CD4-positive, CD25-positive, alpha-beta regulatory T cell (primary cell): ENCODE data around the gene ITPKA. TPM values are rescaled to one million over a fixed set of nuclear protein-coding genes. Genes with fewer than 3 reads are reported as not detected.
A peak's percentile ranks its signal among the peaks of the same experiment; 100 is the strongest.
"Not testable (repeated sequence)": the region's sequence is repeated elsewhere in the genome, so short reads cannot be mapped to it uniquely, and the experiment has no call there.

Source experiments
- ATAC-seq, 2 donors: fragments of 150-1000 bp; cut with Tn5 transposase; one replicate each; pipeline ENCODE4 v1.10.0; 2021; ENCODE audit warnings: low read depth in 2 of 2, moderate number of reproducible peaks in 2 of 2, moderate library complexity in 1 of 2
- DNase-seq, 3 donors: peaks; one replicate each; pipeline versions ENCODE4 v3.0.0 to v3.0.0-alpha.2; 2012 to 2022; ENCODE audit warnings: mixed read lengths in 1 of 3
- H3K27ac ChIP-seq: one replicate; pipeline ENCODE4 v1.7.0; 2013; ENCODE audit warnings: mild to moderate bottlenecking, low read length; ENCODE audit not compliant: insufficient read depth, poor library complexity, severe bottlenecking
- H3K27me3 ChIP-seq: one replicate; pipeline ENCODE4 v1.7.0; 2013; ENCODE audit warnings: low read length; ENCODE audit not compliant: control insufficient read depth, insufficient read depth
- H3K36me3 ChIP-seq: one replicate; pipeline ENCODE4 v1.7.0; 2013; ENCODE audit warnings: mild to moderate bottlenecking, low read length, moderate library complexity; ENCODE audit not compliant: control insufficient read depth, insufficient read depth
- H3K4me1 ChIP-seq: 2 replicates; pipeline ENCODE4 v1.7.0; 2013; ENCODE audit warnings: mild to moderate bottlenecking, low read length; ENCODE audit not compliant: insufficient read depth, control insufficient read depth, poor library complexity, severe bottlenecking
- H3K4me3 ChIP-seq: one replicate; pipeline ENCODE4 v1.7.0; 2013; ENCODE audit warnings: low read depth, mild to moderate bottlenecking, low read length, moderate library complexity
- H3K9me3 ChIP-seq, 2 experiments: 1 replicate in 1 of 2; 2 replicates in 1 of 2; pipeline ENCODE4 v1.7.0; 2013; ENCODE audit warnings: low read length in 2 of 2, mild to moderate bottlenecking in 1 of 2, moderate library complexity in 1 of 2; ENCODE audit not compliant: control insufficient read depth in 2 of 2
- H3K27ac Mint-ChIP-seq, 3 donors: one replicate each; pipeline ENCODE4 v1.8.0; 2020 to 2022; ENCODE audit warnings: mild to moderate bottlenecking in 3 of 3, mixed read lengths in 3 of 3, moderate library complexity in 2 of 3
- H3K27me3 Mint-ChIP-seq: one replicate; pipeline ENCODE4 v1.8.0; 2022; ENCODE audit warnings: mild to moderate bottlenecking, mixed read lengths
- H3K36me3 Mint-ChIP-seq: one replicate; pipeline ENCODE4 v1.8.0; 2020; ENCODE audit warnings: mixed read lengths
- H3K4me1 Mint-ChIP-seq, 4 donors: one replicate each; pipeline ENCODE4 v1.8.0; 2020 to 2022; ENCODE audit warnings: mixed read lengths in 4 of 4, mild to moderate bottlenecking in 1 of 4
- H3K4me3 Mint-ChIP-seq, 4 donors: one replicate each; pipeline ENCODE4 v1.8.0; 2020 to 2022; ENCODE audit warnings: mild to moderate bottlenecking in 4 of 4, mixed read lengths in 4 of 4, moderate library complexity in 3 of 4
- H3K9me3 Mint-ChIP-seq, 7 donors: one replicate each; pipeline ENCODE4 v1.8.0; 2020 to 2022; ENCODE audit warnings: mixed read lengths in 7 of 7, mild to moderate bottlenecking in 3 of 7, moderate library complexity in 2 of 7
- polyA plus RNA-seq, 4 donors: library from polyadenylated mRNA; unstranded; fragments of 300-500 nt; fragmentation: Illumina TruSeq; gene quantifications; one replicate each; pipeline ENCODE4 v1.2.3, GENCODE V29; 2021
- total RNA-seq: library from RNA; stranded (reverse); gene quantifications from one replicate; pipeline ENCODE4 v1.2.3, GENCODE V29; 2022

The ITPKA gene
- total RNA-seq: not detected
- not detected for polyA plus RNA-seq

DNA sequence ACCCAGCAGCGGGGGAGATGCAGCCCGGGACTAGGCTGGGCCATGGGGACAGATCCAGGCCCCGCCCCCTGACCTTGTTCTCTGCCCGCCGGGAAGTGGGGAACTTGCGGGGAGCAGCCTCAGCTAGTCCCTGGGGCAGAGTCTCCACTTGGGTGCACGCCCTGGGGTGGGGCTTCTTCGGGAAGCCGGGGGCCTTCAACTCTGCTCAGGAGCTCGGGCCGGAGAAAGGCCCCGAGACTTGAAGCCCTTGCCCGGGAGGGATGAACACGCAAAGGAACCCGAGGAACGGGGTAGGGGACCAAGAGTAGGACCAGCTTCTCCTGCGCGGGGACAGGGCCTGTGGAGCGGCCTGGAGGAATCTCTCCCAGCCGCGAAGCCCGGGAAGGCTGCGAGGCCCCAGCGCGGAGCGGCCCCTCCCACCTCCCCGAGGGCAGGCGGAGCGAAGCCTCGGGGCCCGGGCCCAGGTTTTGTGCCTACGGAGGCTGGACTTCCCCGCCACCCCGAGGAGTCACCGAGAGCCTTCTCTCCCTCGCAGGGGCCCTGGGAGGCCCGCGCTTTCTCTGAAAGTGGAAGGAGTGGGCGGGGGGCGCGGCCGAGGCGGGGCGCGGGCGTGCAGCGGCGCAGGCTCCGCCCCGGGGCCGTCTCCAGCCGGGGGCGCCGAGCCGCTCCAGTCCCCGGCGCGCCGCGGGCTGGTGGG, at the start of gene ITPKA:
Gene ITPKA, plus strand, starts transcription at position 670 of the 697 bp plus-strand sequence. CDS start 54 bp downstream, outside the sequence.
- DNase-seq: peak; percentile 66 to 75 (median 66)
- Mint-ChIP-seq H3K27me3 (peaks cover 32% of the 10 kb centered on the region), H3K27ac (no peak within 1 kb of the TSS), H3K4me1 (peaks cover 5 to 21% (median 14%) of the 10 kb centered on the region in 4 donors), H3K36me3 (no peaks in the 10 kb centered on the region), H3K9me3 (no peaks in the 10 kb centered on the region), H3K4me3 (peak within 1 kb of the TSS; percentile 86 to 99 (median 90))
- H3K27me3 ChIP-seq: peaks cover 10% of the 10 kb centered on the region
- peak; percentile 69 to 72 for ATAC-seq
- no peaks in the 10 kb centered on the region for H3K9me3 ChIP-seq
- no peak within 1 kb of the TSS for H3K27ac ChIP-seq
- H3K4me3 ChIP-seq: peak within 1 kb of the TSS; percentile 38
- H3K36me3 ChIP-seq: no peaks in the 10 kb centered on the region
- peaks cover 28% of the 10 kb centered on the region for H3K4me1 ChIP-seq

GRCh38 chr15:41445399-41445798, 48.3 kb upstream of the ITPKA start:
- Histone ChIP-seq H3K27ac (no peak overlapping the region), H3K9me3 (no peaks in the 10 kb centered on the region), H3K36me3 (peaks cover 6% of the 10 kb centered on the region), H3K4me3 (no peak overlapping the region), H3K4me1 (peaks cover 6% of the 10 kb centered on the region), H3K27me3 (no peaks in the 10 kb centered on the region)
- Mint-ChIP-seq H3K36me3 (peaks cover 15% of the 10 kb centered on the region), H3K27ac (no peak overlapping the region), H3K9me3 (no peaks in the 10 kb centered on the region), H3K27me3 (no peaks in the 10 kb centered on the region), H3K4me3 (no peak overlapping the region), H3K4me1 (peaks cover 11 to 22% (median 17%) of the 10 kb centered on the region in 4 donors)
- ATAC-seq (no peak), DNase-seq (no peak)

GRCh38 chr15:41462084-41462795, 31.4 kb upstream of the ITPKA start:
- H3K27ac Mint-ChIP-seq: peak overlapping the region in 1 of 3 donors; percentile 68
- ATAC-seq: no peak
- H3K36me3 Mint-ChIP-seq: peaks cover 39% of the 10 kb centered on the region

GRCh38 chr15:41464889-41465580, 28.6 kb upstream of the ITPKA start:
- no peak for ATAC-seq
- H3K27ac Mint-ChIP-seq: no peak overlapping the region

More at GRCh38 chr15:41462084-41462795, 31.4 kb upstream of the ITPKA start:
- H3K9me3 Mint-ChIP-seq: no peaks in the 10 kb centered on the region
- Histone ChIP-seq H3K27me3 (no peaks in the 10 kb centered on the region), H3K4me1 (no peaks in the 10 kb centered on the region), H3K27ac (no peak overlapping the region), H3K9me3 (no peaks in the 10 kb centered on the region), H3K36me3 (peaks cover 55% of the 10 kb centered on the region), H3K4me3 (no peak overlapping the region)
- H3K4me1 Mint-ChIP-seq: peaks cover 0 to 14% (median 6%) of the 10 kb centered on the region in 4 donors
- no peak overlapping the region for H3K4me3 Mint-ChIP-seq
- H3K27me3 Mint-ChIP-seq: no peaks in the 10 kb centered on the region
- no peak for DNase-seq

DNA sequence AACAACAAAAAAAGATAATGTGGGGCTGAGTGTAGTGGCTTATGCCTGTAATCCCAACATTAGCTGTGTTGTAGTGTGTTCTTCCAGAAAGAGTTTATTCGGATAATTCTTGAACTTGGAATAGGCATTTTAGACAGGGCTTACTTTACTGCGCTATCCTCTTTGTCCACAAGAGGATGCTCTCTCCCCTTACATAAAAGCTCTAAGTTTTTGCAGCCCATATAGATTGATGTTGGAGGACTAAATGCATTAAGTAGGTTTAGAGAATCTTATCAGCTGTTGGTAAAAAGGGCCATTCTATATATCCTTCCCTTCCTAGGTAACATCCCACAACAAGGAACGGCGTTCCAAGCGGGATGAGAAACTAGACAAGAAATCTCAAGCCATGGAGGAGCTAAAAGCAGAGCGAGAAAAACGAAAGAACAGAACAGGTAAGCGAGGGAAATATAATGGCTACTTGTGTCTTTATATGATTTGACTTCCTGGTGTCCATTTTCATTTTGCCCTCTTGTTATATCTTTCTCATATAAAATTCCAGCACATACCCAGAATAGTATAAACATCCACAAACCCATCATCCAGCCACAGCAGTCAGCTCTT, 27.8 kb upstream of the ITPKA start:
- Mint-ChIP-seq H3K4me3 (no peak overlapping the region), H3K4me1 (peaks cover 3 to 14% (median 7%) of the 10 kb centered on the region in 4 donors), H3K27ac (no peak overlapping the region), H3K36me3 (peaks cover 35% of the 10 kb centered on the region), H3K9me3 (no peaks in the 10 kb centered on the region), H3K27me3 (no peaks in the 10 kb centered on the region)
- Histone ChIP-seq H3K36me3 (peaks cover 55% of the 10 kb centered on the region), H3K9me3 (no peaks in the 10 kb centered on the region), H3K27ac (no peak overlapping the region), H3K27me3 (no peaks in the 10 kb centered on the region), H3K4me1 (no peaks in the 10 kb centered on the region), H3K4me3 (no peak overlapping the region)
- ATAC-seq (peak in 1 of 2 donors; percentile 68), DNase-seq (peak in 2 of 3 donors; percentile 42 to 73)

More at GRCh38 chr15:41464889-41465580, 28.6 kb upstream of the ITPKA start:
- Mint-ChIP-seq H3K36me3 (peaks cover 30% of the 10 kb centered on the region), H3K4me3 (no peak overlapping the region), H3K9me3 (no peaks in the 10 kb centered on the region), H3K27me3 (no peaks in the 10 kb centered on the region), H3K4me1 (peaks cover 3 to 14% (median 7%) of the 10 kb centered on the region in 4 donors)
- Histone ChIP-seq H3K4me3 (no peak overlapping the region), H3K4me1 (no peaks in the 10 kb centered on the region), H3K36me3 (peaks cover 54% of the 10 kb centered on the region), H3K27ac (no peak overlapping the region), H3K9me3 (no peaks in the 10 kb centered on the region), H3K27me3 (no peaks in the 10 kb centered on the region)
- no peak for DNase-seq

GRCh38 chr15:41466711-41467110, 27.0 kb upstream of the ITPKA start:
- no peaks in the 10 kb centered on the region for H3K9me3 ChIP-seq
- H3K9me3 Mint-ChIP-seq: no peaks in the 10 kb centered on the region
- H3K27ac Mint-ChIP-seq: peak overlapping the region in 1 of 3 donors; percentile 5
- ATAC-seq: no peak
- peaks cover 62% of the 10 kb centered on the region for H3K36me3 ChIP-seq
- H3K27ac ChIP-seq: no peak overlapping the region
- H3K27me3 ChIP-seq: no peaks in the 10 kb centered on the region
- no peak for DNase-seq
- no peaks in the 10 kb centered on the region for H3K27me3 Mint-ChIP-seq
- no peak overlapping the region for H3K4me3 ChIP-seq
- no peak overlapping the region for H3K4me3 Mint-ChIP-seq
- H3K4me1 ChIP-seq: no peaks in the 10 kb centered on the region
- peaks cover 41% of the 10 kb centered on the region for H3K36me3 Mint-ChIP-seq
- H3K4me1 Mint-ChIP-seq: peaks cover 3 to 14% (median 7%) of the 10 kb centered on the region in 4 donors

GRCh38 chr15:41469644-41470043, 24.0 kb upstream of the ITPKA start:
- H3K36me3 ChIP-seq: peaks cover 64% of the 10 kb centered on the region
- H3K4me1 Mint-ChIP-seq: not testable (repeated sequence)

More at GRCh38 chr15:41469644-41470043, 24.0 kb upstream of the ITPKA start:
- H3K36me3 Mint-ChIP-seq: peaks cover 33% of the 10 kb centered on the region
- not testable (repeated sequence) for H3K9me3 ChIP-seq, DNase-seq, ATAC-seq, H3K27me3 ChIP-seq, H3K27ac Mint-ChIP-seq, H3K27ac ChIP-seq, H3K9me3 Mint-ChIP-seq, H3K4me3 ChIP-seq, H3K4me1 ChIP-seq, H3K27me3 Mint-ChIP-seq, H3K4me3 Mint-ChIP-seq
